HepG2 (cell line): Measurements from ENCODE around the gene LIME1. TPM values are rescaled to one million over a fixed set of nuclear protein-coding genes. Genes with fewer than 3 reads are reported as not detected.

Experiments used
- ARID2 ChIP-seq: sonication (generic); formaldehyde crosslinking; IDR thresholded peaks from 2 replicates; pipeline ENCODE4 v1.8.1; 2022; ENCODE audit warnings: mild to moderate bottlenecking, missing genetic modification reagents, borderline replicate concordance
- CBX1 ChIP-seq: IDR thresholded peaks from one replicate; pipeline ENCODE4 v1.6.1; 2016; ENCODE audit warnings: antibody characterized with exemption, low read depth
- DMTF1 ChIP-seq: sonication (generic); formaldehyde crosslinking; IDR thresholded peaks from 2 replicates; pipeline ENCODE4 v1.4.0; 2020; ENCODE audit warnings: mild to moderate bottlenecking, missing genetic modification reagents
- FOXK2 ChIP-seq: fragments of 450-650 bp; IDR thresholded peaks from 2 replicates; pipeline ENCODE4 v1.6.1; 2016
- GMEB2 ChIP-seq: IDR thresholded peaks from 2 replicates; pipeline ENCODE4 v1.6.1; 2016; ENCODE audit warnings: missing biosample characterization, missing genetic modification reagents, low read depth
- HMG20A ChIP-seq: IDR thresholded peaks from 2 replicates; pipeline ENCODE4 v1.6.1; 2016; ENCODE audit warnings: borderline replicate concordance
- KDM2A ChIP-seq: sonication (generic); formaldehyde crosslinking; IDR thresholded peaks from 2 replicates; pipeline ENCODE4 v1.4.0; 2020; ENCODE audit warnings: low read depth, missing genetic modification reagents, borderline replicate concordance
- KLF11 ChIP-seq: IDR thresholded peaks from 2 replicates; pipeline ENCODE4 v1.6.1; 2016; ENCODE audit warnings: missing compliant biosample characterization
- MYC ChIP-seq: sonication (generic); formaldehyde crosslinking; IDR thresholded peaks from 2 replicates; pipeline ENCODE4 v1.9.0; 2021; ENCODE audit warnings: missing genetic modification reagents, borderline replicate concordance
- POLR2AphosphoS2 ChIP-seq: IDR thresholded peaks from 2 replicates; pipeline ENCODE4 v1.6.1; 2011; ENCODE audit warnings: low read depth, low read length, improper control_type of control experiment
- RARA ChIP-seq: IDR thresholded peaks from 2 replicates; pipeline ENCODE4 v1.6.1; 2016; ENCODE audit warnings: missing genetic modification reagents, missing compliant biosample characterization
- SRY ChIP-seq: sonication (generic); formaldehyde crosslinking; IDR thresholded peaks from 2 replicates; pipeline ENCODE4 v1.8.0; 2022; ENCODE audit warnings: mild to moderate bottlenecking, missing genetic modification reagents
- TEAD2 ChIP-seq: sonication (generic); formaldehyde crosslinking; IDR thresholded peaks from 2 replicates; pipeline ENCODE4 v1.9.0; 2021; ENCODE audit warnings: missing genetic modification reagents
- ZHX1 ChIP-seq: sonication (generic); formaldehyde crosslinking; IDR thresholded peaks from 2 replicates; pipeline ENCODE4 v1.8.1; 2022; ENCODE audit warnings: low read depth, mild to moderate bottlenecking, missing genetic modification reagents
- ZMYM2 ChIP-seq: sonication (generic); formaldehyde crosslinking; IDR thresholded peaks from 2 replicates; pipeline ENCODE4 v1.8.0; 2022; ENCODE audit warnings: mild to moderate bottlenecking, missing genetic modification reagents
- ZNF274 ChIP-seq: sonication (generic); formaldehyde crosslinking; IDR thresholded peaks from 2 replicates; pipeline ENCODE4 v1.5.1; 2020; ENCODE audit warnings: mild to moderate bottlenecking, missing genetic modification reagents
- ZNF607 ChIP-seq: sonication (generic); formaldehyde crosslinking; IDR thresholded peaks from 2 replicates; pipeline ENCODE4 v1.5.1; 2020; ENCODE audit warnings: missing genetic modification reagents, mild to moderate bottlenecking, borderline replicate concordance
- ZNF615 ChIP-seq: sonication (generic); formaldehyde crosslinking; IDR thresholded peaks from 2 replicates; pipeline ENCODE4 v1.5.0; 2020; ENCODE audit warnings: mild to moderate bottlenecking, missing genetic modification reagents, borderline replicate concordance
- ZNF619 ChIP-seq: sonication (generic); formaldehyde crosslinking; IDR thresholded peaks from 2 replicates; pipeline ENCODE4 v1.4.0; 2020; ENCODE audit warnings: mild to moderate bottlenecking, missing genetic modification reagents
- ZNF710 ChIP-seq: sonication (generic); formaldehyde crosslinking; IDR thresholded peaks from 2 replicates; pipeline ENCODE4 v1.5.0; 2020; ENCODE audit warnings: mild to moderate bottlenecking, missing genetic modification reagents, borderline replicate concordance
- ZNF850 ChIP-seq: sonication (generic); formaldehyde crosslinking; conservative IDR thresholded peaks from 2 replicates; pipeline ENCODE4 v1.9.0; 2021; ENCODE audit warnings: mild to moderate bottlenecking, missing genetic modification reagents
- ZSCAN12 ChIP-seq: sonication (generic); formaldehyde crosslinking; IDR thresholded peaks from 2 replicates; pipeline ENCODE4 v1.9.0; 2021; ENCODE audit warnings: mild to moderate bottlenecking, missing genetic modification reagents
- polyA plus RNA-seq, 8 experiments: library from polyadenylated mRNA; depleted of rRNA in 3 of 8; stranded (reverse) in 7 of 8; unstranded in 1 of 8; fragments of >200 nt; fragmentation: Illumina TruSeq in 4 of 8; extraction: Trizol in 4 of 8; gene quantifications; 2 replicates each; pipeline versions ENCODE4 v1.2.1 to v1.2.3, GENCODE V29; 2011 to 2016; ENCODE audit warnings: low read depth in 4 of 8, missing spikeins in 1 of 8, mixed read lengths in 1 of 8; ENCODE audit not compliant: insufficient read depth in 1 of 8
- total RNA-seq, 5 experiments: library from RNA; depleted of rRNA; stranded (reverse); fragments of >200 nt; fragmentation: Illumina TruSeq; extraction: Trizol; gene quantifications; 2 replicates each; pipeline ENCODE4 v1.2.3, GENCODE V29; 2016; ENCODE audit warnings: low read depth in 1 of 5

Gene LIME1
- total and polyA plus RNA-seq, 2 of the 13 experiments (the other 11 are each of a cell fraction or from before 2014, with no cell fraction given) = 13.0 to 61.5 TPM

- TF ChIP-seq GMEB2 = no peak
- TF ChIP-seq ZNF710 (CRISPR knock-in tag) = peak; percentile 48; the same call in 1 of the 2 replicates
- TF ChIP-seq ZNF607 (CRISPR knock-in tag) = peak; percentile 88; the same call in 1 of the 2 replicates
- TF ChIP-seq CBX1 = peak; percentile 97
- TF ChIP-seq ZNF615 (CRISPR knock-in tag) = 0 out of 2 replicates have a peak, but pooled peaks have one; percentile 84
- no peak; the same call in 1 of the 2 replicates for TF ChIP-seq HMG20A (CRISPR knock-in tag)
- peak; percentile 94 for TF ChIP-seq RARA
- TF ChIP-seq ZSCAN12 = no peak
- peak; percentile 97 for TF ChIP-seq ZNF274 (CRISPR knock-in tag)
- peak; percentile 42 for TF ChIP-seq KDM2A (CRISPR knock-in tag)
- TF ChIP-seq KLF11 (CRISPR knock-in tag) = no peak; the same call in none of the 2 replicates
- no peak for TF ChIP-seq ZNF850 (CRISPR knock-in tag)
- peak; percentile 86 for TF ChIP-seq ZHX1 (CRISPR knock-in tag)
- 0 out of 2 replicates have a peak, but pooled peaks have one; percentile 68 for TF ChIP-seq ARID2 (CRISPR knock-in tag)
- TF ChIP-seq ZNF619 (CRISPR knock-in tag) = peak; percentile 79; the same call in 1 of the 2 replicates
- peak; percentile 36; the same call in 1 of the 2 replicates for TF ChIP-seq SRY (CRISPR knock-in tag)
- TF ChIP-seq DMTF1 (CRISPR knock-in tag) = peak; percentile 90; the same call in 1 of the 2 replicates
- no peak for TF ChIP-seq POLR2AphosphoS2
- no peak for TF ChIP-seq FOXK2
- TF ChIP-seq MYC = peak; percentile 94
- no peak for TF ChIP-seq ZMYM2
- TF ChIP-seq TEAD2 (CRISPR knock-in tag) = no peak
Measured at GRCh38 chr20:63737945-63738686, 1.7 kb downstream of the LIME1 start (continued).
